Gastroesophageal sphincter (tissue), 3 donors: ENCODE data around the gene PTPRD.

Experiments used
- CTCF ChIP-seq, 4 experiments: fragments of 200-600 bp in 2 of 4; fragments of 450-650 bp in 2 of 4; sonication (generic) in 1 of 4; IDR thresholded peaks; one replicate each; pipeline ENCODE4 v1.5.1; 2017 to 2019; ENCODE audit warnings: antibody characterized with exemption in 4 of 4, mild to moderate bottlenecking in 2 of 4, moderate library complexity in 2 of 4
- EP300 ChIP-seq: sonication (generic); formaldehyde crosslinking; IDR thresholded peaks from one replicate; pipeline ENCODE4 v1.6.1; 2017; ENCODE audit warnings: antibody characterized with exemption, mild to moderate bottlenecking
- POLR2A ChIP-seq, 2 donors: fragments of 450-650 bp; IDR thresholded peaks; one replicate each; pipeline ENCODE4 v1.6.1; 2017; ENCODE audit warnings: antibody characterized with exemption in 2 of 2, mild to moderate bottlenecking in 2 of 2, moderate library complexity in 1 of 2

- TF ChIP-seq CTCF (IDR thresholded peaks at IDR 0.05) (no peak), EP300 (no peak), POLR2A (IDR thresholded peaks at IDR 0.05) (no peak)
These were observed 1828.0 kb downstream of the PTPRD start for GRCh38 chr9:8784838-8785237.
